Activated naive CD4-positive, alpha-beta T cell treated with anti-CD3 and anti-CD28 coated beads, Interleukin-2, amount 50 U/mL, for 16 hours (primary cell): ENCODE results near the gene ANGPTL8.

Experiments
- DNase-seq: peaks from one replicate; pipeline ENCODE4 v3.0.0-alpha.2; 2020

Gene ANGPTL8

GRCh38 chr19:11239377-11240000, at the start of gene ANGPTL8:
ANGPTL8 (plus strand) TSS chr19:11239619; CDS start chr19:11239638, 19 bp downstream.
- no peak for DNase-seq

GRCh38 chr19:11190501-11190900, 48.9 kb upstream of the ANGPTL8 start:
- no peak for DNase-seq

DNA sequence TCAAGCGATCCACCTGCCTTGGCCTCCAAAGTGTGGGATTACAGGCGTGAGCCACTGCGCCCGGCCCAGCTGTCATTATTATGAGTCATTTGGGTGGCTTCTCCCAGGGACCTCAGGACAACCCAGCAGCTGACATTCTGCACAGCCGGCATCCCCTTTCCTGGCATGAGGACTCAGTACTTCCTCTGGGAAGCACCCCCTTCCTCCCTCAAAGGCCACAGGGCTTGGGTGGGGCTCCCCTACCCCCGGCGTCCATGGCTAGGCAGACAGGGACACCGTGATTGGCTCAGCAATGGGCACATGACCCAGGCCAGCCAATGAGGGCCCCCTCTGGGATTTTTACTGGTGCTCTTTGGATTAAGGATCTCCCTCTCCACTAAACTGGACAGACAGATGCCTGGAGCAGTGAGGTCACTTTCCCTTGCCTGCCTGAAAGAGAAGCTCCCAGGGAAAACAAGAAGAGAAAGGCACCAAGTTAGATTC, 48.1 kb upstream of the ANGPTL8 start:
- DNase-seq: no peak

DNA sequence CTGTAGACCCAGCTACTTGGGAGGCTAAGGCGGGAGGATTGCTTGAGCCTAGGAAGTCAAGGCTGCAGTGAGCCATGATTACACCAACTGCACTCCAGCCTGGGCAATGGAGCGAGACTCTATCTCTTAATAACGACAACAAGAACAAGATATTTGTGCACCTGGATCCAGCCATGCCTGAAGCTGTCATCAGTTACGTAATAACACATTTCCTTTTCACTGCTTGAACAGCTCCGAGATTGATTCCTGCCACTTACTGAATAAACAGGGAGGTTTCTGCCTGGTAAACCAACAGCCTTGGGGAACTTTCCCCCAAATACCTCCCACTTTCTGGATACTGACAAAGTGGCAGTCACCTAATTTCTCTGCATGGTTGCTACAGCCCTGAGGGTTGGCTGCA, 47.5 kb upstream of the ANGPTL8 start:
- DNase-seq: no peak

DNA sequence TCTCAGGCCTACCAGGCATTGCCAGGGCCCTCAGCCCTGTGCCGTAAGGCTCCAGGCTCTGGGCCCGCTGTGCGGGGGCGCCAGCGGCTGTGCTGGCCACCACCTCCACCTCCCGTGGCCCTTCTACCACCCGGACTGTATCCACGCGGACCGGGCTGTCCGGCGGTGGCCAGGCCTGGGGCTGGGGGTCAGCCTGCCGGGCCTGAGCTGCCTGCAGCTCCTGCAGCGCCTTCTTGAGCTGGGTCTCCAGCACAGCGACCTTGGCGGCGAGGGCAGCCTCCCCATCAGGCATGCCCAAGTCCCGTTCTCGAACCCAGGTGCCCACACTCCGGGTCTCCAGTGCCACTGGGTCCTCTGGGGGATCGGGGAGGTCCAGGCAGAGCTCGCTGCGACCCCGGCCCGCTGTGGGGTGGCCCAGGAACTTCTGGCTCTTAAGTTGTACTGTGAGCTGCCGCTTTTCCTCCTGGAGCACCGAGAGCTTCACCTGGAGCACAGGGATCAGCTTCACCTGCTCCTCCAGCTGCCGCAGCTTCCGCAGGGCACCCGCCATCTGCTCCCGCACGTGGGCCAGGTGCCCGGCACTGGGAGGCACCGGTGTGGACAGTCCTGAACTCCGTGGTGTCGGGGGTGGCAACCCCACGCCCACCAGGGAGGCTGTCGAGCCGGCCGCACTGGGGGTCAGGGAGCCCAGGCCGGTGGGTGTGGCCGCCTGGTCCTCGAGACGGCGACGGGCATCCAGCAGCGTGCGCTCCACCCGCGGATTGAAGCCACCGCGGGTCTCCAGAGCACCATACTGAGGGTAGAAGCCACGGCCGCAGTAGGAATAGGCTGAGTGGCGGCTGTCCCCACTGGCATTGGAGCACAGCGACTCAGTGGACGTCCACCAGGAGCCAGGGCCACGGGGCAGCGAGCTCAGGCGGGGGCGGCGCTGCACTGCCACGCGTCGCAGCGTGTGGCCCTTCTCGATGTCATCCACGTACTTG, 46.2 kb upstream of the ANGPTL8 start:
- no peak for DNase-seq

GRCh38 chr19:11194173-11194572, 45.2 kb upstream of the ANGPTL8 start:
- DNase-seq: no peak

GRCh38 chr19:11194656-11195558, 44.5 kb upstream of the ANGPTL8 start:
- no peak for DNase-seq

GRCh38 chr19:11195681-11196080, 43.7 kb upstream of the ANGPTL8 start:
- DNase-seq: no peak

- DNase-seq: no peak
Measured at GRCh38 chr19:11196406-11197287, 42.8 kb upstream of the ANGPTL8 start.

DNA sequence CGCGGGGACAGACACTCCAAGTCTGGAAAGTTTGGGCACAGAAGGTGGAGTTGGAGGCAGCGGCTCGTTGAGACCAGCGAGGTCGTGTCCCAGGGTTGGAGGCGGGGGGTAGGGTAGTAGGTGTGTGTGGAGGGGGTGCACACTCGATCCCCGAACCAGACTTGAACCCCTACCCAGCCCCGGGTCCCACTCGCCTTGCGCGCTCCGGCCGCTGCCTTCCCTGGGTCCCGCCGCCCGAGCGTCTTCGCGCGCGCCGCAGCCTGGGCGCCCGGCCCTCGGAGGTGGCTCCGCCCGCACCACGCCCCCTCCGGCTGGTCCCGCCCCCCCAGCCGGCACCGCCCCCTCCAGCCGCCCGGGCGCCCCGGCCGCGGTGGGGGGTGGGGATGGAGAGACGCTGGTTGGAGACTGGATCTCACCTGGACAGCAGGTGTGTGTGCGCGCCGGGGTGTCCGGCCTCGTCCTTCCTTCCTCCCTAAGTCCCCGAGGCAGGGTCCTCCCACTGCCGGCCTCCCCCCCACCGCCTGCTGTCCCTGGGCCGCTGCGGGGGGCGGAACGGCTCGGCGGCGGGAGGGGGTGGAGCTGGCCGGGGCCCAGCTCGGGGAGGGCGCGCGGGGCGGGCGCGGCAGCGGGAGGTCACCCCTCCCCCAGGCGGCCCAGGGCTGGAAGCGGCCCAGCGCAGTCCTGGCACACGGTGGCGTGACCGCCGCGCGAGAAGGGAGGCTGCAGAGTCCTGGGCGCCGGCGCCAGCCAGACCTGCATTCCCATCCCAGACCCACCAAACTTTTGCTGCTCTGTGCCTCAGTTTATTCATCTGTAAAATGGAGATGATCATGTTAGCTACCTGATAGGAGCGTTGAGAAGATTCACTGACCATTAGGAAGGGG, 41.9 kb upstream of the ANGPTL8 start, which contains the start of gene KANK2:
Gene KANK2, minus strand, starts transcription at position 255 of the 884 bp plus-strand sequence. CDS start 3,034 bp downstream, outside the sequence.
- peak; percentile 70 for DNase-seq

DNA sequence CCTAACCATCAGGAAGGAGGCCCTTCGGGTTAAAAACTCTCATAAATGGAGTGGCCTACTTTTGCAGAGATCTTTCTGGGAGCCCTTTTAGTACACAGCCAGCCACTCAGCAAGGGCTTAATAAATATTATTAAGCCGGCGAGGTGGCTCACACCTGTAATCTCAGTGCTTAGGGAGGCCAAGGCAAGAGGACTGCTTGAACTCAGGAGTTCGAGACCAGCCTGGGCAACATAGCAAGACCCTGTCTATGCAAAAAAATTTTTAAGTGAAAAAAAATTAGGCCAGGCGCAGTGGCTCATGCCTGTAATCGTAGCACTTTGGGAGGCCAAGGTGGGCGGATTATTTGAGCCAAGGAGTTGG, 41.3 kb upstream of the ANGPTL8 start:
- DNase-seq: no peak

DNA sequence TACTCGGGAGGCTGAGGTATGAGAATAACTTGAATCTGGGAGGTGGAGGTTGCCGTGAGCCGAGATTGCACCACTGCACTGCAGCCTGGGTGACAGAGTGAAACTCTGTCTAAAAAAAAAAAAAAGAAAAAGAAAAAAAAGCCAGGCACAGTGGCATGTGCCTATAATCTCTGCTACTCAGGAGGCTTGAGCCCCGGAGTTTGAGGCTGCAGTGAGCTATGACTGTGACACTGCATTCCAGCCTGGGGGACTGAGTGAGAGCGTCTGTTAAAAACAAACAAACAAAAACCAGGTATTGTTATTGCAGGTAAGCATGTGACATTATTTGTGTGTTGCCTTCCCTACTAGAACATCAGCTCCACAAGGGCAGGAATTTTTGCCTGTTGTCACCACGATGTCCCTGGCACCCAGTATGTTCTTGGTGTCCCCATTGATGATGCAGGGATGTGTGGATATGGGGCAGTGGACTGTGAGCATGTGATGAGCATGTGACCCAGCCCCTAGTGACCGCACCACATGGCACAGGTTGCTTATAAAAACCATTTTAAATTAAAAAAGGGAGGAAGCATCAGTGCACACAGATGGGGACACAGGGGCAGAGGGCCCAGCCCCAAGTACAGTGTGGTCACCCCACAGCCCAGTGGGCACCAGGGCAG, 40.5 kb upstream of the ANGPTL8 start:
- DNase-seq: no peak

GRCh38 chr19:11199517-11199916, 39.9 kb upstream of the ANGPTL8 start:
- no peak for DNase-seq

DNA sequence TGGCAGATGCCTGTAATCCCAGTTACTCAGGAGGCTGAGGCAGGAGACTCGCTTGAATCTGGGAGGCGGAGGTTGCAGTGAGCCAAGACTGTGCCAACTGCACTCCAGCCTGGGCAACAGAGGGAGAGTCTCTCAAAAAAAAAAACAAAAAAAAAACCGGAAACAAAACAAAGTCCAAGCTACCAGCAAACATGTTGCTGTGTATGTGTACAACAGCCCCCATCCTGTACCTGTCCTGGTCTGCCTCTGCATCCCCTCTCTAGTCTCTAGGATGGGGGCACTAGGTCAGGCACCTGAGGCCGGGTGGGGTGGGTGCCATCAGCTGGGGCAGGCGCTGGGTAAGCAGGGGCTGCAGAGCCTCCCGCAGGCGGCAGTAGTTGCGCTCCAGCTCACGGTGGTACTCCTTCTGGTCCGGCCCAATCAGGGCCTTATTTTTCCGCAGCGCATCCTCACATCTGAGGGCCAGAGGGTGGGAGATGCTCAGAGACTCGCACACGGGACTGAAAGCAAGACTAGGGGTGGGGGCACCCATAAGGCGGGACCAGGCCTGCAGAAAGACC, 39.3 kb upstream of the ANGPTL8 start:
- no peak for DNase-seq

DNA sequence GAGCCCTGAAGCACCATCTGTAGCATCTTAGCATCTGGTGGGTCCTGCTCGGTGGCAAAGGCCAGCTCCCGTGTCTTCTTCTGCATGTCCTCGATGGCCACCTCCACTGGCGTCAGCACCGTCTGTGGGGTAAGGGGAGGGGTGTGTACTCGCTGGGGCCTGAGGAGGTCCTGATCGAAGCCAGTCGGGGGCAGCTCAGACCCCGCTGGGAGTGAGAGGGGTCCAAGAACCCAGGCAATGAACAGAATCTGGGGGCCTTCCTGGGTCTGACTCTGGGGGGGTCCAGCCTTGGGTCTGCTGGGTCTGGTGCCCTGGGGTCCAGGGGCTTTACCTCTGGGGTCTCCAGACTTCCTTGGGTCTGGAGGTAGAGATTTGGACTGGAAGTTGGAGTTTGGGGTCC, 38.5 kb upstream of the ANGPTL8 start:
- no peak for DNase-seq

GRCh38 chr19:11201791-11202190, 37.6 kb upstream of the ANGPTL8 start:
- DNase-seq: no peak

- DNase-seq: no peak
Measured at GRCh38 chr19:11202488-11203193, 36.8 kb upstream of the ANGPTL8 start.

- peak; percentile 47 for DNase-seq
Measured at GRCh38 chr19:11203194-11204075, 36.0 kb upstream of the ANGPTL8 start.
